UCSD-AML1 (cell line): ENCODE results near the gene MFNG.
A peak's percentile ranks its signal among the peaks of the same experiment; 100 is the strongest.
"Not testable (repeated sequence)": the region's sequence is repeated elsewhere in the genome, so short reads cannot be mapped to it uniquely, and the experiment has no call there.

ENCODE experiments used
- DNase-seq: peaks from one replicate; lab custom pipeline; 2025; ENCODE audit not compliant: unreplicated experiment; lab: John Stamatoyannopoulos, UW

The MFNG gene

DNA sequence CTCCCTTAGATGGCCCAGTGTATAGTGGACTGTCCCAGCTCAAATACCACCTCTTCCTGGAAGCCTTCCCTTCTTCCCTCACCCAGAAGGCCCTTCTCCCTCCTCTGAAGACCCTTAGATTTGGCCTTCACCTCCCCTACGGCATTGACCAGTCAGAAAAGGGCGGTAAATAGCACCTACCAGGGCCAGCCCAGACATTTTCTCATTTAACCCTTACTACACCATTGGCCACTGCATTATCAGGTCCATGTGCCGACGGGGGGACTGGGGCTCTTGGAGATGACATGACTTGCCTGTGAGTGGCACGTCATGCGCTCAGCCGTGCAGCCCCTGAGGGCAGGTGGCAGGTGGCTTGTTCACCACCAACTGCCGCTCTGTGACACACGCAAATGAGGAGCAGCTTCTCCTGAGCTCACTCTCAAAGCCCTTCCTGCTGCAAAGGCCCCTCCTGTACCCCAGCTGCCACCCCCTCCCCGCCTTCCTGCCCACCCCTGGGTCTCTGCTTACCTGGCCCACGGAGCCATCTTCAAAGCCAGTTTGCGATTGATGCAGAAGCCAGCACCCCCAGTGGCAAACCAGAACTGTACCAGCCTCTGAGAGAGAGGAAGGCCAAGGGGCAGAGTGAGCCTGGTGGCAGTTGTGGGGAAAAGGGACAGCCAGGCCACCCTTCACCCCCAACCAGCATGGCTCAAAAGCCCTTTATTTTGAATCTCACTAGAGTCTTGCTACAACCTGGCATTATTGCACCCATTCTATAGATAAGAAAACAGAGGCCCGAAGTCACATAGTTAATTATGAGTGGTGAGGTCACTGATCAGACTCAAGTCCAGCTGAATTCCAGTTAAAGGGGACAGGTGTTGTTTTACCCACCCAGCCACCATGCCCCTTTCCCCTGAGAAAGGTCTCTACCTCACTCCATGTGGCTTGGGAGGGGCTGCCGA, 9.5 kb downstream of the MFNG start:
- DNase-seq: no peak

DNA sequence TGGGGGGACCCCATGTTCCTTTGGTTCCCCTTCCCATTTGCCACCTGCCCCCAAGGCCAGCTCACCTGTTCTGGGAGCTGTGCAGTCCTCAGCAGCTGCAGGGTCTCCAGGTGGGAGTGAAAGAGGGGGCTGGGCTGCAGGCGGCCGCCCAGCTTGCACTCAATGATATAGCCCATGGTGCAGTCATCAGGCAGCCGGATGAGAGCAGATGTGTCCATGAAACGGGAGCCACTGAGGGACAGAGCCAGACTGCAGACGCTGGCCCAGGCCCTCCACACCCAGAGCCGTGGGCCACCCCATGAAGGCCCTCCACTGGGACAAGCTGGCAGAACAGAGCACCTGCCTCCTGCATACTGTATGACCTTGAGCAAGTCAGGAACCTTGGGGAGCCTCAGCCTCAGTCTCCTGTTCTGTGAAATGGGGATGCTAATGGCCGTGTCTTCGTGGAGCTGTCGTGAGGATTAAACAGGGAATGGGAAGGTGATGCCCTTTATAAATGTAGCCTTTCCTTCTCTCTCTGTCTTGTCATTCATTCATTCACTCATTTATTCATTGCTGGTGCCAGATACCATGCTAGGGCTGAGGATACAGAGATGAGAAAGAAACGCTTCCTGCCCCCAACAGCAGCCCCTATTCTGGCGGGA, 11.6 kb downstream of the MFNG start:
- DNase-seq: no peak

DNA sequence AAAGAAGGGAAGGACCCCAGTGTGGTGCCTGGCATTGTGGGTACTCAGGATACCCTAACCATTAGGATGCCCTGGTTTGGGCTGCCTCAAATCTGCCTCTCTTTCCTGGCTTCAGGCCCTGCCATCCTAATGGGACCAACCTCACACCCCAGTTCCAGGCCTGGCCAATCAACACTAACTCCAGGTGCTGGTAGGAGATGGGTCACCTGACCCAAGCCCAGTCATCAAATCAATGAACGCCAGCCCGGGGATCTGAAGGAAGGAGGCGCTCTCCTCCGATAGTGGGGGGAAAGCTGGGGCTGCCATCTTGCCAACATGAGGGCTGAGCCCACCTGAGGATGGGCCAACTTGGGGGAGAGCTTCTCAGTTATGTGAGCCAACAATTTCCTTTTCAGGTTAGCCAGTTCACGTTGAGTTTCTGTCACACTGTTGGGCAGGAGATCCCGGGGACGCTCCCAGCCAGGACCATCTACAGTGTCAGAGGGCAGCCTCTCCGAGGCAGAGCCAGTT, 12.7 kb downstream of the MFNG start:
- no peak for DNase-seq

DNA sequence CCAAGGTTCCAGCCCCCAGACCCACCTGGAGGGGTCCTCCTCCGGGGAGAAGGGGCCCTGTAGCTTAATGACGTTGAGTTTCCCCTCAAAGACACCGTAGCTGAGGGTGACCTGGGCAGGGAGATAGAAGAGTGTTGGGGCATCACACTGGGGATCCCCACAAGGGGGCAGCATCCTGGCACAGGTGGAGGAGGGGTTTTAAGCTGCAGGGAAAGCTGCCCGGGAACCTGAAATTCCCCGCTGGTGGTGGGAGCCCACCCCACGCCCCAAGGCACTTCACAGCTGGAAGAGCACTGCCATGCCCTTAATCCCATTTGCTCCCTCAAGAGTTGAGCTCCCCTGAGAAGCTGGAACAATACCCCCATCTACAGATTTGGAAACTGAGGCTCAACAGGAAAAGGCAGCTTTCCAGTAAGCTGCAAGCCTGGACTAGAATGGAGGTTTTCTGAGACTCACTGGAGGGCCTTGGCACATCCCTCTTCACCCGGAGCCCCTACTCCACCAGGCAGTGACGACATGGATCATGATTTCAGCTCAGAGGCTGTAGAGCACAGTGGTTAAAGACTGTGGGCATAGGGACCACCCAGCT, 13.7 kb downstream of the MFNG start:
- DNase-seq: peak; percentile 25

DNA sequence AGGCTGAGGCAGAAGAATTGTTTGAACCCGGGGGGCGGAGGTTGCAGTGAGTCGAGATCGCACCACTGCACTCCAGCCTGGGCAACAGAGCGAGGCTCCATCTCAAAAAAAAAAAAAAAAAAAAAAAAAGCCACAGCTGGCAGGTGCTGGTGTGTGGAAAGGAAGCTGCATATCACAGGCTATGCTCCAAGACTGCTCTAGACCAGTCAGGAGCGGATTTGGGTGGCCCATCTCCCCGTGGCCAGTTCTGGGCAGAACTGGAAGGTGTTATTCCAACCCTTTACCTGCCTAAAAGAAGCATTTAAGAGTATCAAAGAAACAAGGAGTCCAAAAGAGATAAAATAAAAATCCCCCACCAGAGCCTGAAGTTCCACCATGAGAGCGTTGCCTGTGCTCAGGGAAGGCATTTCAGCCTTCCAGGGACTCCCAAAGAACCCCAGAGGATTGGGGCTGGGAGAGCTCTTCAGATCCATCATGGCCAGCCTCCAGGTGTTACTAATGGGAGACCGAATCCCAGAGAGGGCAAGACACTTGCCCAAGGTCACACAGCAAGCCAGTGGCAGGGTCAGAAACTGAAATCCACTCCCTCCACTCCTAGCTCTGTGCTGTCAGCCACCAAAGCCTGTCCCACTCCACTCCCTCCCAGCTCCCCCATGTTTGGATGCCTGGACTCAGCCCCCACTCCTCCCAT, 14.3 kb downstream of the MFNG start:
- DNase-seq: no peak

DNA sequence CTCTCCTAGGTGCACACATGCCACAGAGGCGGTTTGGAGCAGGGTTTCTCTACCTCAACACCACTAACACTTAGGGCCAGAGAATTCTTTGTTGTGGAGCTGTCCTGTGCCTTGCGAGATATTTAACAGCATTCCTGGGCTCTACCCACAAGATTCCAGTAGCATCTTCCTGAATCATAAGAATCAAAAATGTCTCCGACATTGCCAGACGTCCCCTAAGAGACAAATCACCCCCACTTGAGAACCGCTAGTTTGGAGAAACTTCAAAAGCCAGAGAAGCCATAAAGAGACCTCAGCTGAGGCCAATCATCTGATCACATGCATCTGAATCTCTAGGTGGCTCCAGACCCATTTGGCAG, 16.1 kb downstream of the MFNG start:
- no peak for DNase-seq

DNA sequence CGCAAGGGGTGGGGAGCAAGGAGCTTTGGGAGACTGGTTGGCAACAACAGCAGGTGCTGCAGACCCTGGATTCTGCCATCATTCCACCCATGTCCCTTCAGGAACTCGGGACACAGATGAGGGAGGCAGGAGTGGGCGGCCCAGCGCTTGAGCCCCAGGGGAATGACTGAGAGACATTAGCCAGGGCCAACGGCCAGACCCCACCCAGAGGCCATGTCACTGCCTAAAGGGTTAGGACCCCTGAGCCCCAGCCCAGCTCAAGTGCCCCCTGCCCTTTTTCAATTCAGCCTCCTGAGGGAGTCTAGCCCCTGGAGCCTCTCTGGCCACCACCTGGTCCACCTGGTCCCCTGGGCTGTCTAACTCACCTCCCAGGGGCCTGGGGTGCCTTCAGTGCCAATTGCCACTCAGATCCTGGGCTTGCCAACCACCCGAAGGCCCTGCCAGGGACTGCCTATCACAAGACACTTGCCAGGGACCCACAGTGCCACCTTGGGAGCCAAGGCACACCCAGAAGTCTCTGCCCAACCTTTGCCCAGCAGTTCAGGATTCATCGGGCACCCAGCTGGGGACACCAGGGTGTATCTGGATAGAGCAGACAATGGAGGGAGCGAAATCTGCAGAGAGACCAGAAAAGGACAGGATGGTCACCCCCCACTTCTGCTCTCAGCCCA, 16.6 kb downstream of the MFNG start:
- DNase-seq: no peak

DNA sequence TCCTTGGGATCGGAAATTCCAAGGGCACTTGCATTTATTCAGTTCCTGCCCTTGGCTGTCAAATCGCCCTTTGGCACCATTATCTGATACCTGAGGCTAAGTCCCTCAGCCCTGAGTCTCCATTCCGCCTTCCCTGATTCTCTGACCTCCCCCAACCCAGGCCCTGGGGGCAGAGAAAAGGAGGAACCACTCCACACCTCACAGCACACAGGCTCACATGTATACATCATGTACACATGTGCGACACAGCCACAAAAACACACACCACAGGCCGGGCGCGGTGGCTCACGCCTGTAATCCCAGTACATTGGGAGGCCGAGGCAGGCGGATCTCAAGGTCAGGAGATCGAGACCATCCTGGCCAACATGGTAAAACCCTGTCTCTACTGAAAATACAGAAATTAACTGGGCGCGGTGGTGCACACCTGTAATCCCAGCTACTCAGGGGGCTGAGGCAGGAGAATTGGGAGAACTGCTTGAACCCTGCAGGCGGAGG, 17.9 kb downstream of the MFNG start:
- DNase-seq: not testable (repeated sequence)

DNA sequence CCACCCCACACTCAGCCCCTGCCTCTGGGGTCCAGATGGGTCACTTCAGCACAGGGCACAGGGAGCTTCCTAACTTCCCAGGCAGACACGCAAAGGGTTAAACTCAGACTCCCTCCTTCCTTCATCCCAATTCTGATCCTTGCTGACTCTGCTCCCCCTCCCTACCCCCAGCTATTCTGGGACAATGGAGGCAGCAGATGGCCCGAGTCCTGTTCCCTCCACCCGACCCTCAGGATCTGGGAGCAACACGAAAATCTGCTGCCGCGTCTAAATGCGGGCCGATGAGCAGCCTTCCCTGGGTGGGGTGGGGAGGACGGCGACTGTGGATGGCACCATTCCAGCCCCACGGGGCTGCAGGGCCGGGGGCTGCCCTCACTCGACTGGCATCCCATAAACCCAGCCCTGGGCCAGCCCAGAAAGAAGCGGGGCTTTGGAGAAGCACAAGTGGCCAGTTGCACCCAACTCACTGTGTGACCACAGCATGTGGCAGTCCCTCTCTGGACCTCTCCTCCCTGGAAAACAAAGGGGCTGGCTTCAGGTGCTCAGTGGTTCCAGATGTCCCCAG, 18.7 kb downstream of the MFNG start:
- DNase-seq: no peak

DNA sequence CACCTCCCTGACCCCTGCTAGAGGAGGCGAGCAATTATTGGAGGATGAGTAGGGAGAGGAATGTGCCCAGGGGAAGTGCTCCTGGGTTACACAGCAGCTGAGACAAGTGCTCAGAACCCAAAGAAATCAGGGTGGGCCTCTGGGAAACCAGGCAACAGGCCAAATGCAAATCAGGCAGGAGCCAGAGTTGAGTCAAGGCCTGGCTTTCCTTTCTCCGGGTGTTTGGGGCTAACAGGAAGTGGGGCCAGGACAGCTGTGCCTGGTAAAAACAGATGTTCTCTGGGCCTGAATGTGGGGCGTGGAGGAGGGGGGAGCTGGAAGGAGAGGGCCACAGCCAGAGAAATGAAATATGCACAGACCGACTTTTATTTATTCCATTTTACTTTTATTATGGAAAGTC, 22.0 kb downstream of the MFNG start:
- no peak for DNase-seq

DNA sequence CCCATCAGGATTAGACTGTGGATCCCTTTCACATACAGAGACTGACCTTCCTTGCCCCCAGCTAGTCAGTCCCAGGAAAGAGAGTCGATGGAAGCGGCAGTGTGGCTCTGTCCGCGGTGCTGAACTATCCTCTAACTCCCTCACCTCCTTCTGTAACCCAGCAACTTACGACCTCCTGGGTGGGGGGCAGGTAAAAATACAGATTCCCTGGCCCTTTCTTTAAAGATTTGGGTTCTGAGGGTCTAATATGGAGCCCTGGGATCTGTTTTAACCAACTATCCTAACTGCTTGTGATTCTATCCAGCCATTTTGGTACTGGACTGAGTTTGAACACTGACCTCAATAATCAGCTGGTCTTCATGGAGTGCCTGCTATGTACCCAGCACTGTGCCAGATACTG, 23.2 kb downstream of the MFNG start:
- DNase-seq: peak; percentile 27

DNA sequence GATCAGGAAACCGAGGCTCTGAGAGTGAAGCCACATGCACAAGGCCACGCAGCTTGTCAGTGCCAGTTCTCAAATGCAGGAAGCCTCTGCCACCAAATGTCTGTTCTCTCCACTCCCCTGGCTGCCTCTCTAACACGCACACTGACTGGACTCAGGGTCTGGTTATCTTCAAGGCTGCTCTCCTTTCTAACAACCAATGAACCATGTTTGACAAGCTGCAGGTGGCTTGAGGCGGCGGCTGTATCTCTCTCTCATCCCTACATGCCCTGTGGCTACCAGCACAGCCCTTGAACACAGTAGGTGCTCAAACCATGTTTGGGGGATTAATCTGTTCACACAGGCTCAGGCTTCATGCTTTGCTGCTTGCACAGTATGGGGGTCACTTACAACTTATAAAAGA, 23.7 kb downstream of the MFNG start:
- no peak for DNase-seq

DNA sequence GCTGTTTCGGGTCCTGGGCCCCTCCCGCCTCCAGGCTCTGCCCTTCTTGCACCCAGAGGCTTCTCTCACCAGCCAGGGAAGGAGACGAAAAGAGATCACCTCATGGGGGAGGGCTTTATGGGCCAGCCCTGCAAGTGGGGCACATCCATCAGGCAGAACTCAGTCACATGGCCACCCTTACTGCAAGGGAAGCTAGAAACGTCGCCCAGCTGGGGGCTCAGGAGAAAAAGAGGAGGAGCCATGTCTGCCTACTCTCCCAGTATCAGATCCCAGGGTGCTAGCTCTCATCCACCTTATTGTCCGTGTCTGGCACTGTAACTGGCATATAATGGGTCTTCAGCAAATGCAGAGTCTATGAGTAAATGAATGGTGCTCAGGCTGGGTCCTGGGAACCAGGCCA, 24.2 kb downstream of the MFNG start:
- no peak for DNase-seq

DNA sequence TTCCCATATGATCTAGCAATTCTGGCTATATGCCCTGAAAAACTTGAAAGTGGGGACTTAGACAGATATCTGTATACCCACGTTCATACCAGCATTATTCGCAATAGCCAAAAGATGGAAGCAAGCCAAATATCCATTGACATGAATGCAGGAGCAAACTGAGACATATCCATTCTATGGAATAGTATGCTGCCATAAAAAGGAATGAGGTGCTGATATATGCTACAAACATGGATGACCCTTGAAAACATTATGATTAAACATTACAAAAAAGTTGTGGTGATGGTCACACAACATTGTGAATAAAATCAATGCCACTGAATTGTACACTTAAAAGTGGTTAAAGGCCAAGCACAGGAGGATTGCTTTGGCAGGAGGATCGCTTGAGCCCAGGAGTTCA, 25.5 kb downstream of the MFNG start:
- DNase-seq: no peak

DNA sequence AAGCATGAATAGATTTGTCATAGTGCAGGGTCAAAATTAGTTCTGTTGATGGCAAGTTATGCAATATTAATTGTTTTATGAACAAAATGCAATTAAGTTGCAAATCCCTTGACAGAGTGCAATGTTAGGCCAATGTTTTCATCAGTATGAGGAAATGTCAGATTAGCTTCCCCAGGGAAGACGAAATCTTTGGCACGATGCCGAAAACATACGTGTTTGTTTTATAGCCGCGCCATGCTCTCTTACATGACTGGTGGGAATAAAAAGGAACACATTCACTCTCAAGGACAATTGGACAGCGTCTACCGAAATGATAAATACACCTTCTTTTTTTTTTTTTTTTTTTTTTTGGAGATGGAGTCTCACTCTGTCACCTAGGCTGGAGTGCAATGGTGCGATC, 27.0 kb downstream of the MFNG start:
- no peak for DNase-seq

DNA sequence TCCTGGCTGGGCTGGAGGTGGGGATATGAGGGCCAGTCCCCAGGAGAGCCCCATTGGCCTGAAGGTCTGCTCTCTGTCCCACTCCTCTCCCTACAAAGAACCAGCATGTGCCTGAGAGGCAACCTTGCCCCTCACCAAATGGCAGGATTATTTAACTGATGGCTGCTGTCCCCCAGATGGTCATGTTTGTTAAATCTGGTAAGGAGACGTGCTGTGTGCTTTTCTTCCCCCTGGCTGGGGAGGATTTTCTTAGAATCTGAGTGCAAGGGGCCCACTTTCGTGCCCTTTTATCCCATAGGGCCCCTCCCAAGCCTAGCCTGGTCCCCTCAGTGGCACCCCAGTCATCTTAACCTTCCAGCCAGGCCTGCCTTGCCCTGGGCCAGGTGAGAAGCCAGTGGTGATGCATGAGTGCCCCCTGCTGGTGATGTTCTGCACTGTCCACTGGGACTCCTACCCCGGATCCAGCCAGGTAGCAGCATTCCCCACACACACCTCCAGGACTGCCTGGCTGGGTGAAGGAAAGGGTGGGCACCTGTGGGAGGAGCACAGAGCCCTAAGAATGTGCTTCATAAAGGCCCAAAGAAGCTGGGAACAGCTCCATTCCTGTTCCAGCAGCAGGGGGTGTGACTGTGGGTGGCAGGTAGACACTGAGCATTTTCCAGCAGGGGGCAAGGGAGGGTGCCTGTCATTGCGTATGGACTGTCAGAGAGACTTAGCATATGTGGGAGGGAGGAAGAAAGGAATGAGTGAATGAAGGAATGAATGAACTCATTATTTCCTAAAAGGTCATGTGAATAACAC, 28.9 kb downstream of the MFNG start:
- peak; percentile 67 for DNase-seq

DNA sequence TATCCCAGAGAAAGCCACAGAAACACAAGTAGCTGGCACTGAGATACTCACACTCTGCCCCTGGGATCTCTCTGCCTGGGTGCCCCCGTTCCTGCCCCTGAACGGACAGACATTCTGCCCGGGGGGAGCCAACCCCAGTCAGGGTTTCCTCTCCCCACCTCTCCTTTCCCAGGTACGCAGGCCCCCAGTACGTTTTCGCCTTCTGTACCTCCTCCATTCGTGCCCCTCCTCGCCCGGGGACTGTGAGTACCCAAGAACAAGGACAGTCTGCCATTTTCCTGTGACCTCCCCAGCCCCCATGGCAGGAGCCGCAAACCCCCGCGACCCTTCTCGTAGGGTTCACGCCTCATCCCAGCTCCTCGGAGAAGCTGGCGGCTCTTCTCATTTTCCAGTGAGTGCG, 29.8 kb downstream of the MFNG start:
- no peak for DNase-seq

DNA sequence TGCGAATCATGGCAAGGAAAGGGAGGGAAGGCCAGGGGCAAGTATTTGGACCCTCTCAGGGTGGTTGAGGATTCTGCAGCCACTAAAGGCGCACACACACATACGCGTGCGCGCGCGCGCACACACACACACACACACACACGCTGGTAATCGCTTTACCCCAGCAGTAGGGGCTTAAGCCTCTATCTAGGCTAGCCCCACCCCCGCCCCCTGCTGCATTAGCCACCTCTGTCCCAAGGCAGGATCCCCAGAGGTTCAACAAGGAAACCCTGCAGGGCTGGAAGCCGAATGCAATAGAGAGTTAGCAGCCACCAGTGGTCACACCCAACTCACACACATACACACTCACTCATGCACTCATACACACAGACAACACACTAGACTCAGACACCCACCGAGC, 30.3 kb downstream of the MFNG start:
- DNase-seq: no peak

DNA sequence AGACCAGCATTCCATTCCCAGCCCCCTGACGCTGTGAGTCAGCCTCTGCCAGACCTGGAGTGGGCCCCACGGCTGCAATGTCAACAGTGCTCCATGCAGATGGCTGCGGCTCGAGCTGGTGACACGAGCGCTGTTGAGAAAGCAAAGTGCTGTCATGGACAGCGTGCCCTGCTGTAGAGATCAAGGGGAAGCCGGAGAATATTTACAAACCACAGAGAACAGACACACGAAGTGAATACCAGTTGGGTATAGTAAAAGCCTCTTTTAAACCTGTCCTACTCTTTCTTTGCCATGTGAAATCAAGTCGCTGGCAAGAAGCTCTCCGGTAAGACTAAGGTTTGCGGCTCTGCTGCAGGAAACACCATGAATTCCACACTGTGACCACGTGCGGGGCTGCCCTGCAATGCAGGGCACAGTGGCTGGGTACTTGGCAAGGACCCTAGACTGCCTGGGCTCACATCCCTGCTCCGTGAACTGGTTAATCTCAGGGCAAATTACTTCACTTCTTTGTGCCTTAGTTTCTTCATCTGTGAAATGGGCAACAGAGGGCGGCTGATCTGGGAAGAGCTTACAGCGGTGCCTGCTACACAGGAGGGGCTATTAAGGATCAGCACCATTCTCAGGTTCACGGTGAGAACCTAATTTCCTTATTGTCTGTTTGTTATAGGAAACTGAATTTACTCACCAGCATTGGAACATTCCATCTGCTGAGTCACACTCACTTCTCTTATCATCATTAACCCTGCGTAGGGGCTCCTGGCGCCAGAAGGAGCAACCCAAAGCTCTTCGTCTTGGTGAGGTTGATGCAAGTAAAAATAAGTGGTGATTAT, 31.1 kb downstream of the MFNG start:
- no peak for DNase-seq
